H1 (cell line): ENCODE data around the gene ZNF385B. TPM values are rescaled to one million over a fixed set of nuclear protein-coding genes. Genes with fewer than 3 reads are reported as not detected.
A peak's percentile ranks its signal among the peaks of the same experiment; 100 is the strongest.

ENCODE experiments used
- CTCF ChIA-PET: fragments of 300-600 bp; sonication (Branson Sonifier 250); formaldehyde crosslinking; loops from one replicate; lab custom pipeline; 2021; ENCODE audit not compliant: partially characterized antibody; lab: Charles Lee
- POLR2A ChIA-PET: fragments of 300-600 bp; sonication (Branson Sonifier 250); formaldehyde crosslinking; loops from one replicate; lab custom pipeline; 2021; ENCODE audit warnings: inconsistent platforms; ENCODE audit not compliant: partially characterized antibody; lab: Charles Lee
- DNase-seq, 2 experiments: peaks; one replicate each; pipeline versions ENCODE4 v3.0.0 to v3.0.0-alpha.2; 2010 to 2022; ENCODE audit warnings: low spot score in 2 of 2, low read depth in 1 of 2, mixed read lengths in 1 of 2
- FAIRE-seq: peaks from 2 replicates; lab custom pipeline; 2011; peaks lifted over from hg19 to GRCh38; lab: Jason Lieb, UNC
- H2AFZ ChIP-seq: 2 replicates; pipeline ENCODE4 v1.8.1; 2012; ENCODE audit warnings: low read length, inconsistent platforms
- H2AK5ac ChIP-seq: 2 replicates; pipeline ENCODE4 v1.6.1; 2013; ENCODE audit warnings: low read depth, low read length
- H2BK120ac ChIP-seq: replicated peaks from 2 replicates; pipeline ENCODE3; 2013; ENCODE audit warnings: low read depth, low read length, inconsistent platforms
- H2BK12ac ChIP-seq: 2 replicates; pipeline ENCODE4 v1.6.1; 2013; ENCODE audit warnings: low read depth, low read length
- H2BK15ac ChIP-seq: 2 replicates; pipeline ENCODE4 v1.6.1; 2013; ENCODE audit warnings: low read length
- H2BK20ac ChIP-seq: 2 replicates; pipeline ENCODE4 v1.6.1; 2013; ENCODE audit warnings: low read length
- H2BK5ac ChIP-seq: 2 replicates; pipeline ENCODE4 v1.6.1; 2013; ENCODE audit warnings: low read depth, low read length
- H3K14ac ChIP-seq: 2 replicates; pipeline ENCODE4 v1.6.1; 2013; ENCODE audit warnings: inconsistent platforms; ENCODE audit not compliant: insufficient read length
- H3K18ac ChIP-seq: 2 replicates; pipeline ENCODE4 v1.6.1; 2013; ENCODE audit warnings: low read length; ENCODE audit errors: extremely low read depth
- H3K23ac ChIP-seq: 2 replicates; pipeline ENCODE4 v1.6.1; 2013; ENCODE audit warnings: inconsistent platforms; ENCODE audit not compliant: insufficient read length
- H3K23me2 ChIP-seq: 2 replicates; pipeline ENCODE4 v1.6.1; 2013; ENCODE audit warnings: low read depth, low read length
- H3K27ac ChIP-seq: 2 replicates; pipeline ENCODE4 v1.6.1; 2011; ENCODE audit warnings: low read depth, low read length, inconsistent platforms
- H3K27me3 ChIP-seq, 4 experiments: replicated peaks in 1 of 4; 1 replicate in 1 of 4; 2 replicates in 3 of 4; pipeline versions ENCODE4 v1.6.1 to v1.8.1; 2011 to 2013; ENCODE audit warnings: low read length in 3 of 4, mild to moderate bottlenecking in 3 of 4, inconsistent platforms in 2 of 4, mixed read lengths in 2 of 4, moderate library complexity in 1 of 4; ENCODE audit not compliant: control insufficient read depth in 3 of 4, insufficient read depth in 3 of 4; ENCODE audit errors: extremely low read depth in 1 of 4
- H3K36me3 ChIP-seq, 4 experiments: 2 replicates each; pipeline versions ENCODE4 v1.6.1 to v1.8.1; 2011 to 2013; ENCODE audit warnings: mild to moderate bottlenecking in 4 of 4, low read length in 3 of 4, moderate library complexity in 2 of 4, control low read depth in 1 of 4, inconsistent platforms in 1 of 4; ENCODE audit not compliant: insufficient read depth in 4 of 4, control insufficient read depth in 2 of 4
- H3K4ac ChIP-seq: replicated peaks from 2 replicates; pipeline ENCODE3; 2013; ENCODE audit warnings: low read length, low read depth, mixed read lengths, inconsistent platforms; ENCODE audit not compliant: insufficient read length
- H3K4me1 ChIP-seq, 4 experiments: replicated peaks in 1 of 4; 1 replicate in 1 of 4; 2 replicates in 3 of 4; pipeline versions ENCODE4 v1.6.1 to v1.8.1; 2011 to 2013; ENCODE audit warnings: low read length in 3 of 4, inconsistent platforms in 2 of 4, mixed read lengths in 1 of 4; ENCODE audit not compliant: insufficient read depth in 4 of 4, control insufficient read depth in 3 of 4
- H3K4me2 ChIP-seq, 2 experiments: 2 replicates each; pipeline versions ENCODE4 v1.6.1 to v1.8.1; 2011 to 2013; ENCODE audit warnings: low read depth in 2 of 2, low read length in 2 of 2, control low read depth in 1 of 2, inconsistent platforms in 1 of 2, mild to moderate bottlenecking in 1 of 2; ENCODE audit not compliant: insufficient read depth in 1 of 2
- H3K4me3 ChIP-seq, 4 experiments: fragments of 200-600, 300-600 bp in 1 of 4; sonication (generic), shearing (Covaris generic), sonication (Bioruptor Twin) in 1 of 4; 2 replicates each; pipeline versions ENCODE4 v1.5.1 to v1.8.1; 2011 to 2016; ENCODE audit warnings: low read length in 4 of 4, low read depth in 3 of 4, control low read depth in 2 of 4, inconsistent platforms in 2 of 4, mild to moderate bottlenecking in 2 of 4, mixed read lengths in 1 of 4, moderate library complexity in 1 of 4; ENCODE audit not compliant: insufficient read depth in 2 of 4; ENCODE audit errors: extremely low read depth in 1 of 4
- H3K56ac ChIP-seq: replicated peaks from 2 replicates; pipeline ENCODE3; 2013; ENCODE audit warnings: low read depth, mild to moderate bottlenecking, mixed read lengths, low read length, inconsistent platforms; ENCODE audit not compliant: insufficient read length
- H3K79me1 ChIP-seq: 2 replicates; pipeline ENCODE4 v1.6.1; 2013; ENCODE audit warnings: low read depth, low read length, control low read depth
- H3K79me2 ChIP-seq, 2 experiments: 2 replicates each; pipeline versions ENCODE4 v1.6.1 to v1.8.1; 2012 to 2013; ENCODE audit warnings: low read length in 2 of 2, mild to moderate bottlenecking in 2 of 2, inconsistent platforms in 1 of 2; ENCODE audit not compliant: insufficient read depth in 2 of 2, control insufficient read depth in 1 of 2
- H3K9ac ChIP-seq, 4 experiments: replicated peaks in 1 of 4; 1 replicate in 1 of 4; 2 replicates in 3 of 4; pipeline versions ENCODE4 v1.6.1 to v1.8.1; 2011 to 2013; ENCODE audit warnings: low read depth in 3 of 4, low read length in 3 of 4, control low read depth in 2 of 4, mild to moderate bottlenecking in 2 of 4, moderate library complexity in 2 of 4, inconsistent platforms in 1 of 4; ENCODE audit errors: extremely low read depth in 1 of 4
- H3K9me3 ChIP-seq, 2 experiments: 2 replicates each; pipeline versions ENCODE4 v1.6.1 to v1.8.1; 2012 to 2013; ENCODE audit warnings: mild to moderate bottlenecking in 2 of 2, moderate library complexity in 2 of 2, control low read depth in 1 of 2, inconsistent platforms in 1 of 2, low read depth in 1 of 2, low read length in 1 of 2, mixed read lengths in 1 of 2; ENCODE audit not compliant: insufficient read depth in 2 of 2
- H4K20me1 ChIP-seq, 2 experiments: replicated peaks in 1 of 2; 2 replicates each; pipeline versions ENCODE3 to v1.8.1; 2011 to 2013; ENCODE audit warnings: inconsistent platforms in 2 of 2, low read length in 2 of 2, mild to moderate bottlenecking in 1 of 2; ENCODE audit not compliant: insufficient read depth in 2 of 2, control insufficient read depth in 1 of 2
- H4K5ac ChIP-seq: 2 replicates; pipeline ENCODE4 v1.6.1; 2013; ENCODE audit warnings: low read length, low read depth, mixed read lengths, inconsistent platforms; ENCODE audit not compliant: insufficient read length
- H4K8ac ChIP-seq: 2 replicates; pipeline ENCODE4 v1.8.0; 2013; ENCODE audit warnings: mild to moderate bottlenecking, moderate library complexity, low read length, inconsistent platforms; ENCODE audit not compliant: insufficient read depth; ENCODE audit errors: extremely low read depth
- H4K91ac ChIP-seq: replicated peaks from 2 replicates; pipeline ENCODE3; 2013; ENCODE audit warnings: low read length, mixed read lengths, inconsistent platforms; ENCODE audit not compliant: insufficient read length
- CBX8 ChIP-seq: fragments of 300-800, 300-1000 bp; sonication (generic); IDR thresholded peaks from 2 replicates; pipeline ENCODE4 v1.7.1; 2016; ENCODE audit warnings: low read depth, low read length, borderline replicate concordance
- EGR1 ChIP-seq: IDR thresholded peaks from 2 replicates; pipeline ENCODE4 v1.6.1; 2011; ENCODE audit warnings: low read depth, low read length, borderline replicate concordance
- FOSL1 ChIP-seq: IDR thresholded peaks from 2 replicates; pipeline ENCODE4 v1.6.1; 2011; ENCODE audit warnings: mild to moderate bottlenecking, low read depth, low read length, moderate library complexity; ENCODE audit not compliant: insufficient read depth
- HDAC2 ChIP-seq, 2 experiments: fragments of 300-600 bp in 1 of 2; sonication (generic) in 1 of 2; IDR thresholded peaks; 2 replicates each; pipeline ENCODE4 v1.6.1; 2011 to 2012; ENCODE audit warnings: low read depth in 2 of 2, low read length in 2 of 2, mild to moderate bottlenecking in 2 of 2, moderate library complexity in 2 of 2, borderline replicate concordance in 1 of 2, inconsistent platforms in 1 of 2
- RBBP5 ChIP-seq: IDR thresholded peaks from 2 replicates; pipeline ENCODE4 v1.7.1; 2012; ENCODE audit warnings: low read depth, mild to moderate bottlenecking, inconsistent platforms, low read length, moderate library complexity, borderline replicate concordance
- RFX5 ChIP-seq: IDR thresholded peaks from 2 replicates; pipeline ENCODE4 v1.6.1; 2011; ENCODE audit warnings: low read depth, low read length, improper control_type of control experiment, borderline replicate concordance
- RXRA ChIP-seq: IDR thresholded peaks from 2 replicates; pipeline ENCODE4 v1.6.1; 2011; ENCODE audit warnings: low read depth, mild to moderate bottlenecking, low read length, moderate library complexity; ENCODE audit not compliant: insufficient read depth
- SUZ12 ChIP-seq: fragments of 200-600 bp; sonication (generic); IDR thresholded peaks from 2 replicates; pipeline ENCODE4 v1.6.1; 2012; ENCODE audit warnings: mild to moderate bottlenecking, inconsistent platforms, low read length, moderate library complexity, mixed read lengths
- TEAD4 ChIP-seq: IDR thresholded peaks from 2 replicates; pipeline ENCODE4 v1.6.1; 2012; ENCODE audit warnings: low read depth, low read length, inconsistent platforms, mixed read lengths
- YY1 ChIP-seq: IDR thresholded peaks from 2 replicates; pipeline ENCODE4 v1.6.1; 2011; ENCODE audit warnings: low read depth, mild to moderate bottlenecking, low read length
- WGBS, 2 experiments: shearing (Covaris generic) in 1 of 2; methylation state at CpG; one replicate each; pipeline versions ENCODE4 v1.1.6 to v1.1.7; 2013 to 2015; ENCODE audit warnings: low lambda C conversion rate in 2 of 2, mixed read lengths in 2 of 2, inconsistent platforms in 1 of 2, low coverage in 1 of 2, missing lambda C conversion rate in 1 of 2; ENCODE audit not compliant: insufficient replicate concordance in 2 of 2, insufficient coverage in 1 of 2, insufficient read length in 1 of 2; ENCODE audit errors: extremely low coverage in 1 of 2, missing lambda C conversion rate in 1 of 2; 5-methylcytosine and 5-hydroxymethylcytosine counted together
- polyA plus RNA-seq, 7 experiments: library from polyadenylated mRNA; depleted of rRNA in 3 of 7; stranded (reverse) in 5 of 7; unstranded in 2 of 7; fragments of >200 nt in 5 of 7; fragments of 200-250 nt in 2 of 7; gene quantifications; 1 replicate in 5 of 7; 2 replicates in 1 of 7; 4 replicates in 1 of 7; pipeline versions ENCODE4 v1.2.1 to v1.2.3, GENCODE V29; 2011 to 2013; ENCODE audit warnings: missing spikeins in 2 of 7, mixed read lengths in 2 of 7
- total RNA-seq: library from RNA; stranded (reverse); fragmentation: NEBNext Ultra II Directional; extraction: Animal tissue kit (Norgen Biotek cat#: 25700); gene quantifications from 2 replicates; pipeline ENCODE4 v1.2.1, GENCODE V29; 2021
- TF ChIP-seq, protein P1 (sequence below): IDR thresholded peaks from 2 replicates; pipeline ENCODE4 v1.6.1; 2012; ENCODE audit warnings: inconsistent platforms
- TF ChIP-seq, protein P2 (sequence below): IDR thresholded peaks from 2 replicates; pipeline ENCODE4 v1.6.1; 2011; ENCODE audit warnings: low read depth, mild to moderate bottlenecking, low read length; ENCODE audit not compliant: insufficient read depth
- TF ChIP-seq, protein P3 (sequence below): IDR thresholded peaks from 2 replicates; pipeline ENCODE4 v1.6.1; 2012; ENCODE audit warnings: inconsistent platforms

ZNF385B gene
- total and polyA plus RNA-seq, 2 of the 8 experiments (the other 6 are each of a cell fraction or from before 2014, with no cell fraction given) = 1.1 to 3.7 TPM

DNA sequence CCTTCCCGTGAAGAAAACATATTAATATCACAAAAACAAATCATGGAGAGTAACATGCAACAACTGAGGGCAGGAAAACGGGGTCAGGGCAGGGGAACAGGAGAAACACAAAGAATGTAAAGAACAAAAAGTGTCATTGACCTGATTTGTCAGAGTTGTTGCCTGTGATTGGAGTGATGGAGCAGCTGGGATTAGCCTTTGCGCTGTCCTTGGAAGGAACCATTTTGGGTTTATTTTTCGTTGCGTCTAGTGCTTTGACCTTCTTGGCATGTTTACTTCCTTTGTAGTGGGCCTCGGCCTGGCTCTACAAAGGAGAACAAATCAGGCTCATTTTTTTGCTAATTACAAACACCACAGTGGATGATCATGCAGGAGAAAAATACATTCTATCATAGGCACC lies 378.3 kb downstream of the ZNF385B start:
- H3K27me3 ChIP-seq = no peaks in the 10 kb centered on the region
- ChIA-PET POLR2A (no interaction called here), CTCF (no interaction called here)
- no peak for FAIRE-seq
- WGBS, 2 experiments = 87% methylated on average over 6 of the region's 6 CpGs; no CpG with 5 or more reads in 1 of the 2 experiments
- H3K4ac ChIP-seq = no peak overlapping the region
- H2BK15ac ChIP-seq = no peak overlapping the region
- H4K8ac ChIP-seq = no peak overlapping the region
- no peaks in the 10 kb centered on the region for H3K79me2 ChIP-seq
- no peaks in the 10 kb centered on the region for H3K36me3 ChIP-seq
- H4K20me1 ChIP-seq = no peaks in the 10 kb centered on the region
- no peak overlapping the region for H2BK5ac ChIP-seq
- no peak overlapping the region for H2BK12ac ChIP-seq
- 0 out of 2 replicates have a peak overlapping the region, but pooled peaks have one; percentile 31 for H2AFZ ChIP-seq
- H2BK20ac ChIP-seq = no peak overlapping the region
- no peak overlapping the region for H4K5ac ChIP-seq
- H3K9ac ChIP-seq = no peak overlapping the region
- H3K23me2 ChIP-seq = no peaks in the 10 kb centered on the region
- H3K14ac ChIP-seq = no peak overlapping the region
- no peak for DNase-seq
- H3K4me2 ChIP-seq = no peak overlapping the region
- no peak overlapping the region for H3K23ac ChIP-seq
- no peak overlapping the region for H2AK5ac ChIP-seq
- no peak overlapping the region for H3K4me3 ChIP-seq
- H3K27ac ChIP-seq = no peak overlapping the region
- H3K4me1 ChIP-seq = no peaks in the 10 kb centered on the region
- no peaks in the 10 kb centered on the region for H3K9me3 ChIP-seq
- no peak overlapping the region for H2BK120ac ChIP-seq
- H3K56ac ChIP-seq = no peak overlapping the region
- no peak overlapping the region for H3K18ac ChIP-seq
- no peak overlapping the region for H4K91ac ChIP-seq
- no peaks in the 10 kb centered on the region for H3K79me1 ChIP-seq
- TF ChIP-seq YY1 (no peak), FOSL1 (no peak), RFX5 (no peak), SUZ12 (no peak), RBBP5 (no peak), CBX8 (no peak), RXRA (no peak), TEAD4 (no peak), HDAC2 (IDR thresholded peaks at IDR 0.05; ENCODE audit: borderline replicate concordance in 1 of 2, low read depth in 2 of 2, low read length in 2 of 2) (no peak), EGR1 (no peak)
- TF ChIP-seq, protein P1, sequence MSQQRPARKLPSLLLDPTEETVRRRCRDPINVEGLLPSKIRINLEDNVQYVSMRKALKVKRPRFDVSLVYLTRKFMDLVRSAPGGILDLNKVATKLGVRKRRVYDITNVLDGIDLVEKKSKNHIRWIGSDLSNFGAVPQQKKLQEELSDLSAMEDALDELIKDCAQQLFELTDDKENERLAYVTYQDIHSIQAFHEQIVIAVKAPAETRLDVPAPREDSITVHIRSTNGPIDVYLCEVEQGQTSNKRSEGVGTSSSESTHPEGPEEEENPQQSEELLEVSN = no peak
- TF ChIP-seq, protein P2, sequence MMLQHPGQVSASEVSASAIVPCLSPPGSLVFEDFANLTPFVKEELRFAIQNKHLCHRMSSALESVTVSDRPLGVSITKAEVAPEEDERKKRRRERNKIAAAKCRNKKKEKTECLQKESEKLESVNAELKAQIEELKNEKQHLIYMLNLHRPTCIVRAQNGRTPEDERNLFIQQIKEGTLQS = no peak
- TF ChIP-seq, protein P3, sequence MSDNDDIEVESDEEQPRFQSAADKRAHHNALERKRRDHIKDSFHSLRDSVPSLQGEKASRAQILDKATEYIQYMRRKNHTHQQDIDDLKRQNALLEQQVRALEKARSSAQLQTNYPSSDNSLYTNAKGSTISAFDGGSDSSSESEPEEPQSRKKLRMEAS = no peak
